HCT116 (cell line): ENCODE data around the gene SENP1. TPM values are rescaled to one million over a fixed set of nuclear protein-coding genes. Genes with fewer than 3 reads are reported as not detected.

ENCODE experiments used
- ATAC-seq: fragments of 200-7000 bp; cut with Tn5 transposase; 2 replicates; pipeline ENCODE4 v1.9.1; 2020; ENCODE audit warnings: mild to moderate bottlenecking, moderate library complexity
- BruUV-seq: library from RNA; stranded (reverse); fragments of 400-500 nt; replicated peaks from 2 replicates; lab custom pipeline; 2021; lab: Mats Ljungman, UMichigan
- CTCF ChIA-PET: fragments of 300-600 bp; sonication (Branson Sonifier 250); formaldehyde crosslinking; loops from one replicate; lab custom pipeline; 2021; ENCODE audit warnings: antibody characterized with exemption; lab: Charles Lee
- POLR2A ChIA-PET: fragments of 300-600, 350-600 bp; sonication (Branson Sonifier 250); formaldehyde crosslinking; loops from one replicate; lab custom pipeline; 2021; ENCODE audit warnings: antibody characterized with exemption; lab: Charles Lee
- RAD21 ChIA-PET, 2 experiments: fragments of 300-600 bp; sonication (Branson Sonifier 250); formaldehyde crosslinking; loops; one replicate each; lab custom pipeline; 2023; ENCODE audit warnings: low total read pairs in 2 of 2; ENCODE audit not compliant: uncharacterized antibody in 2 of 2, unreplicated experiment in 2 of 2, low non-redundant PET in 1 of 2; lab: Charles Lee
- DNase-seq: peaks from one replicate; pipeline ENCODE4 v3.0.0-alpha.2; 2010; ENCODE audit warnings: low read depth, low spot score
- H2AFZ ChIP-seq: fragments of 200-600 bp; shearing (Covaris generic), sonication (generic); 2 replicates; pipeline ENCODE4 v1.6.1; 2017; ENCODE audit warnings: low read depth, mixed run types, mixed read lengths, antibody characterized with exemption, low read length; ENCODE audit not compliant: poor library complexity, severe bottlenecking
- H3K27ac ChIP-seq: 2 replicates; pipeline ENCODE4 v1.5.1; 2012; ENCODE audit warnings: low read depth, low read length
- H3K27me3 ChIP-seq: fragments of 200-600 bp; sonication (generic); 2 replicates; pipeline ENCODE4 v1.6.1; 2016; ENCODE audit warnings: mixed run types, low read length, mixed read lengths; ENCODE audit not compliant: insufficient read depth
- H3K36me3 ChIP-seq, 2 experiments: fragments of 200-500 bp in 1 of 2; fragments of 200-600 bp in 1 of 2; sonication (Bioruptor generic) in 1 of 2; sonication (generic) in 1 of 2; 2 replicates each; pipeline versions ENCODE4 v1.5.1 to v1.6.1; 2014 to 2016; ENCODE audit warnings: low read length in 2 of 2, inconsistent platforms in 1 of 2, mixed read lengths in 1 of 2, mixed run types in 1 of 2; ENCODE audit not compliant: insufficient read depth in 2 of 2, control insufficient read depth in 1 of 2
- H3K4me1 ChIP-seq, 2 experiments: fragments of 200-600 bp in 1 of 2; sonication (generic) in 1 of 2; 2 replicates each; pipeline versions ENCODE4 v1.5.1 to v1.6.1; 2012 to 2017; ENCODE audit warnings: low read length in 2 of 2, inconsistent platforms in 1 of 2, mild to moderate bottlenecking in 1 of 2, mixed read lengths in 1 of 2, mixed run types in 1 of 2, moderate library complexity in 1 of 2; ENCODE audit not compliant: insufficient read depth in 2 of 2, control insufficient read depth in 1 of 2
- H3K4me2 ChIP-seq: fragments of 200-600 bp; sonication (generic); 2 replicates; pipeline ENCODE4 v1.6.1; 2017; ENCODE audit warnings: mixed run types, low read length, mixed read lengths
- H3K4me3 ChIP-seq, 2 experiments: fragments of 200-600 bp in 1 of 2; sonication (generic) in 1 of 2; replicated peaks in 1 of 2; 2 replicates each; pipeline ENCODE4 v1.5.1; 2011 to 2016; ENCODE audit warnings: low read length in 2 of 2, control low read depth in 1 of 2, low read depth in 1 of 2, mild to moderate bottlenecking in 1 of 2, mixed read lengths in 1 of 2, mixed run types in 1 of 2
- H3K79me2 ChIP-seq: fragments of 200-600 bp; sonication (generic); 2 replicates; pipeline ENCODE4 v1.6.1; 2017; ENCODE audit warnings: mild to moderate bottlenecking, mixed run types, low read length, moderate library complexity, mixed read lengths; ENCODE audit not compliant: insufficient read depth
- H3K9ac ChIP-seq: fragments of 200-600 bp; sonication (generic); 2 replicates; pipeline ENCODE4 v1.6.1; 2016; ENCODE audit warnings: low read length, mixed read lengths
- H3K9me2 ChIP-seq: fragments of 200-600 bp; sonication (generic), shearing (Covaris generic); 2 replicates; pipeline ENCODE4 v1.6.1; 2017; ENCODE audit warnings: mixed run types, mild to moderate bottlenecking, moderate library complexity; ENCODE audit not compliant: insufficient read depth
- H3K9me3 ChIP-seq, 2 experiments: fragments of 200-500 bp in 1 of 2; fragments of 200-600 bp in 1 of 2; sonication (Bioruptor generic) in 1 of 2; sonication (generic) in 1 of 2; 2 replicates each; pipeline ENCODE4 v1.6.1; 2014 to 2017; ENCODE audit warnings: low read length in 2 of 2, mixed read lengths in 2 of 2, inconsistent platforms in 1 of 2, low read depth in 1 of 2, mild to moderate bottlenecking in 1 of 2, mixed run types in 1 of 2, moderate library complexity in 1 of 2; ENCODE audit not compliant: control insufficient read depth in 1 of 2, insufficient read depth in 1 of 2
- H4K20me1 ChIP-seq: fragments of 200-600 bp; sonication (generic), shearing (Covaris generic); 2 replicates; pipeline ENCODE4 v1.6.1; 2017; ENCODE audit warnings: mixed run types, mild to moderate bottlenecking, moderate library complexity; ENCODE audit not compliant: insufficient read depth
- CEBPB ChIP-seq: IDR thresholded peaks from 2 replicates; pipeline ENCODE4 v1.6.1; 2012; ENCODE audit warnings: low read depth
- EGR1 ChIP-seq: IDR thresholded peaks from 2 replicates; pipeline ENCODE4 v1.6.1; 2012; ENCODE audit warnings: low read depth
- EZH2 ChIP-seq: fragments of 200-600 bp; sonication (generic); IDR thresholded peaks from 2 replicates; pipeline ENCODE4 v1.6.1; 2017; ENCODE audit warnings: antibody characterized with exemption, mixed run types
- EZH2phosphoT487 ChIP-seq: fragments of 200-600 bp; IDR thresholded peaks from 2 replicates; pipeline ENCODE4 v1.6.1; 2018; ENCODE audit warnings: antibody characterized with exemption, borderline replicate concordance
- FOSL1 ChIP-seq: IDR thresholded peaks from 2 replicates; pipeline ENCODE4 v1.6.1; 2012; ENCODE audit warnings: low read depth
- JUND ChIP-seq: IDR thresholded peaks from 2 replicates; pipeline ENCODE4 v1.6.1; 2012
- POLR2AphosphoS5 ChIP-seq: IDR thresholded peaks from 2 replicates; pipeline ENCODE4 v1.6.1; 2011; ENCODE audit warnings: mild to moderate bottlenecking, low read depth, low read length, moderate library complexity
- SIN3A ChIP-seq: IDR thresholded peaks from 2 replicates; pipeline ENCODE4 v1.6.1; 2012; ENCODE audit warnings: low read depth
- ZNF274 ChIP-seq: fragments of 200-500 bp; sonication (Bioruptor generic); IDR thresholded peaks from 2 replicates; pipeline ENCODE4 v1.6.1; 2014; ENCODE audit warnings: mild to moderate bottlenecking, low read depth, low read length, inconsistent platforms
- intact Hi-C: fragments of 100-400 bp; cut with micrococcal nuclease; formaldehyde crosslinking; loops from 2 replicates; pipeline ENCODE4 v1.10.0; 2022
- total RNA-seq: library from RNA; stranded (reverse); gene quantifications from one replicate; pipeline ENCODE4 v1.2.1, GENCODE V29; 2021; ENCODE audit not compliant: unreplicated experiment
- TF ChIP-seq, protein P1 (sequence below): IDR thresholded peaks from 2 replicates; pipeline ENCODE4 v1.6.1; 2012; ENCODE audit warnings: low read depth

The SENP1 gene
- total RNA-seq, 1 experiment from 2014 or later = 17.7 TPM

DNA sequence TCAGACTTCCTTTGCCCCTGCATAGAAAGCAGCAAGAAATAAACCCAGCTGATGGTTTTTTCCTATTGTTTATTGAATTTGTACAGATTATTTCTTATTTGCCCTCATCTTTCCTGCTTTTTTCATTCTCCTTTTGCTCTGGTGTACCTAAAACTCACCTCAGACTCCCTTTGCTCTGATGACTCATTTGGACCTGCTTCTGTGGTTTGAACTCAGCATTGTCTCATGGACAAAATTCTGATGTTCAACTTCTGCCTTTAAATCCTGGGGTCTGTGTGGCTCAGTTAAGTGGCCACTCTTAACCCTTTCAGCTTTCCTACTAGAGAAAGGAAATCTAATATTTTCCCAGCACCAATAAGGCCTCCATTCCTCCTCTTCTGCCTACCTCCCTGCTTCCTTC is 3.5 kb upstream of the SENP1 start:
- Histone ChIP-seq H3K27ac (no peak overlapping the region), H3K4me3 (no peak overlapping the region), H3K4me2 (no peak overlapping the region), H4K20me1 (no peaks in the 10 kb centered on the region), H3K36me3 (no peaks in the 10 kb centered on the region), H3K27me3 (no peaks in the 10 kb centered on the region), H2AFZ (no peak overlapping the region), H3K9ac (no peak overlapping the region), H3K79me2 (peaks cover 15% of the 10 kb centered on the region), H3K4me1 (peaks cover 13 to 21% of the 10 kb centered on the region in 2 experiments), H3K9me3 (no peaks in the 10 kb centered on the region), H3K9me2 (no peaks in the 10 kb centered on the region)
- ATAC-seq (no peak), DNase-seq (no peak)
- no TSS peak for BruUV-seq
- ChIA-PET POLR2A (no interaction called here), RAD21 (no interaction called here), CTCF (no interaction called here)
- intact Hi-C loops = loop anchor here (5.0 kb wide), 1 partner anchor 48 kb away; the partner anchor contains the start of gene ASB8
- TF ChIP-seq POLR2AphosphoS5 (no peak), CEBPB (no peak)

DNA sequence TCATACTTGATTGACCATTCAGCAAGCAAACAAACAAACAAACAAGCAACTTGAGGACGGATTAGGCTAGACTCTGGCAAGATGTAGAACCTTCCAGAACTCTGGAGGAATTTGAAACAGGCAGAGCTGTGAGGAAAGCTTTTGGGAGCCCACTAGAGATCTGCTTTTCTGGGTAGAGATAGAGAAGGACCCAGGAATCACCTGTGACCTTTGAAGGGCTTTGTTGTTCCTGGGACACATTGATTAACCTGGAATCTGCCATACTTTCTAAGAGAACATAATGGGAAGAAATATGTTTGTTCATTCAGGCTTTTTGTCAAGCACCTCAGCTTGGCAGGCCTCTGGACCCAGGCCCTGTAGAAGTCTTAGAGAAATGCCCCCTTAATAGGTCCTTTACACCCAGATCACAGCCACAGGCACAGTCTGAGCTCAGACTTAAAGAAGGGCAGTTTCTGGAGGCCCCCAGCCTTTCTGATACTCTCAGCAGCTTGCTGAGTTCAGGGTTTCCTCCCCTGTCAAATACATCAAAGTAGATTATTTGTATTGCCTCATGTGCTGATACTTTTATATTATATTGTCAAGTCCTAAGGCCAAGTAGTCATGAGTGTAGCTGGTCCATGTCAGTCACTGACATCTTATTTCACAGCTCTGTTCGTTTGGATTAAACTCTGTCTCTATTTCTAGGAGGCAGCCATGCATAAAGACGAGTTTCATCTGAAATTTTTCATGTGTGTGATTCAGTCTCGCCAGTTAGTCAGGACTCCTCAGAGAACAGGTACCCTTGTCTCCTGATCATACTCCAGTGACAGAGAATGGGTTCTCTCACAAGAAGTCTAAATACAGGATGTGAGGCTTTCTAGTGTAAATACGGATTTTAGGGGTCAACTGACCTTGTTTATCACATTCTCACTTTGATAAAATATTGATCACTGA is 1.1 kb upstream of the SENP1 start:
- ATAC-seq (no peak), DNase-seq (no peak)
- H3K27ac ChIP-seq = peak overlapping the region; percentile 65
- no peaks in the 10 kb centered on the region for H3K36me3 ChIP-seq
- H3K9ac ChIP-seq = peak overlapping the region; percentile 92
- peaks cover 14 to 24% of the 10 kb centered on the region in 2 experiments for H3K4me1 ChIP-seq
- TF ChIP-seq FOSL1 (no peak), EZH2 (no peak), SIN3A (no peak), ZNF274 (no peak), EGR1 (no peak), JUND (no peak), EZH2phosphoT487 (no peak)
- TF ChIP-seq, protein P1, sequence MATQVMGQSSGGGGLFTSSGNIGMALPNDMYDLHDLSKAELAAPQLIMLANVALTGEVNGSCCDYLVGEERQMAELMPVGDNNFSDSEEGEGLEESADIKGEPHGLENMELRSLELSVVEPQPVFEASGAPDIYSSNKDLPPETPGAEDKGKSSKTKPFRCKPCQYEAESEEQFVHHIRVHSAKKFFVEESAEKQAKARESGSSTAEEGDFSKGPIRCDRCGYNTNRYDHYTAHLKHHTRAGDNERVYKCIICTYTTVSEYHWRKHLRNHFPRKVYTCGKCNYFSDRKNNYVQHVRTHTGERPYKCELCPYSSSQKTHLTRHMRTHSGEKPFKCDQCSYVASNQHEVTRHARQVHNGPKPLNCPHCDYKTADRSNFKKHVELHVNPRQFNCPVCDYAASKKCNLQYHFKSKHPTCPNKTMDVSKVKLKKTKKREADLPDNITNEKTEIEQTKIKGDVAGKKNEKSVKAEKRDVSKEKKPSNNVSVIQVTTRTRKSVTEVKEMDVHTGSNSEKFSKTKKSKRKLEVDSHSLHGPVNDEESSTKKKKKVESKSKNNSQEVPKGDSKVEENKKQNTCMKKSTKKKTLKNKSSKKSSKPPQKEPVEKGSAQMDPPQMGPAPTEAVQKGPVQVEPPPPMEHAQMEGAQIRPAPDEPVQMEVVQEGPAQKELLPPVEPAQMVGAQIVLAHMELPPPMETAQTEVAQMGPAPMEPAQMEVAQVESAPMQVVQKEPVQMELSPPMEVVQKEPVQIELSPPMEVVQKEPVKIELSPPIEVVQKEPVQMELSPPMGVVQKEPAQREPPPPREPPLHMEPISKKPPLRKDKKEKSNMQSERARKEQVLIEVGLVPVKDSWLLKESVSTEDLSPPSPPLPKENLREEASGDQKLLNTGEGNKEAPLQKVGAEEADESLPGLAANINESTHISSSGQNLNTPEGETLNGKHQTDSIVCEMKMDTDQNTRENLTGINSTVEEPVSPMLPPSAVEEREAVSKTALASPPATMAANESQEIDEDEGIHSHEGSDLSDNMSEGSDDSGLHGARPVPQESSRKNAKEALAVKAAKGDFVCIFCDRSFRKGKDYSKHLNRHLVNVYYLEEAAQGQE = no peak
- H2AFZ ChIP-seq = peak overlapping the region; percentile 74
- POLR2A ChIA-PET = no interaction called here
- peaks cover 39% of the 10 kb centered on the region for H3K79me2 ChIP-seq
- no peaks in the 10 kb centered on the region for H3K27me3 ChIP-seq
- intact Hi-C loops = loop anchor here (5.0 kb wide), 1 partner anchor 50 kb away; the partner anchor contains the start of gene ASB8
- H4K20me1 ChIP-seq = no peaks in the 10 kb centered on the region
- H3K9me3 ChIP-seq = no peaks in the 10 kb centered on the region
- CTCF ChIA-PET = no interaction called here
- peak overlapping the region; percentile 79 to 86 for H3K4me3 ChIP-seq
- BruUV-seq = no TSS peak
- no peaks in the 10 kb centered on the region for H3K9me2 ChIP-seq
- RAD21 ChIA-PET = no interaction called here
- H3K4me2 ChIP-seq = peak overlapping the region; percentile 87
